ENCODE data around the gene GID4.

The GID4 gene

GRCh38 chr17:18044609-18045008 is 5.4 kb downstream of the GID4 start:
- DNase-seq: no peak

DNA sequence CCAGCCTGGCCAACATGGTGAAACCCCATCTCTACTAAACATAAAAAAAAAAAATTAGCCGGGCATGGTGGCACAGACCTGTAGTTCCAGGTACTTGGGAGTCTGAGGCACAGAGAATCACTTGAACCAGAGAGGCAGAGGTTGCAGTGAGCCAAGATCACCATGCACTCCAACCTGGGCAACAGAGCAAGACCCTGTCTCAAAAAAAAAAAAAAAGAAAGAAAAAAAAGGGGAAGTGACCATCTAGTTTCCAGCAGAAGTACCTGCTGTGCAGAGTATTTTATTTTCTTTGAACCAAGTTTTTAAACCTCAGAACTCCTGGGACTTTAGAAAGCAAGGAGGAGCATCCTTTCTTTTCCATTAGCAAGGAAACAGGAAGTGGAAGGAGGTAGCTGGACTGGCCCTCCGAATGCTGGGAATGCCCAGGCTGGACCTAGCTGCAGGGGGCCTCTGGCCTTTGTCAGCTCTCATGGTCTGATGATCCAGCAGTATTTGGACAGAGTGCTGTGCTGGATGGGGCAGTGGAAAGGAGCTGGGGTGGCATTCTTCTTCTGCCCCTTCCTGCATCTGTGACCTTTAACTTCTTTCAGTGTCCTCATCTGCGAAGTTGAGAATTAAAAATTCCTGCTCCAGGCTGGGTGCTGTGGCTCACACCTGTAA is 6.6 kb downstream of the GID4 start:
- DNase-seq: no peak

DNA sequence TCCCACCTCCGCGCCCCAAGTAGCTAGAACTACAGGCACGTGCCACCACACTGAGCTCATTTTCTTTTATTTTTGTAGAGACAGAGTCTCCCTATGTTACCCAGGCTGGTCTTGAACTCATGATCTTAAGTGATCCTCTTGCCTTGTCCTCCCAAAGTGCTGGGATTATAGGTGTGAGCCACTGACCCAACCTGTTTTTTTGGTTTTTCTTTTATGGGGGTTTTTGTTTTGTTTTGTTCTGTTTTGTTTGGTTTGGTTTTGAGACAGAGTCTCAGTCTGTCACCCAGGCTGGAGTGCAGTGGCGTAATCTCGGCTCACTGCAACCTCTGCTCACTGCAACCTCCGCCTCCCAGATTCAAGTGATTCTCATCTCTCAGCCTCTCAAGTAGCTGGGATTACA is 16.4 kb downstream of the GID4 start:
- DNase-seq: no peak

DNA sequence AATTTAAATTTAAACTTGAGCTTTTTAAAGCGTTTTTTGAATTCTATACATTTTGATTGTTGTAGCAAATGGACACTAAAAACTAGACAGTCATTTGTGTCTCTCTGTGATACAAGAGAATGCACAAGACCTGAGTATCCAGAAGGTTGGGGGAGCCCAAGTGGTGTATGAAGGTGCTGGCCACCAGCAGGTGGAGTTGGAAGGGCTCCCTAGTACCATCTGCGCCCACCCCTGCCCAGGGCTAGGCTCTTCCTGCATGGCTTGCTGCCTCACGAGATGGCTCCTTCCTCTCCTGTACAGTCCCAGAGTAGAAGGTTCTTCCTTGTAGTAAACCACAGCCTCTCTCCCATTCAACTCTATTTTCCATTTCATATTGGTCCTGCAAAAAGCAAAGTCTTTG is 17.0 kb downstream of the GID4 start:
- DNase-seq: no peak

GRCh38 chr17:18059283-18059682 is 20.1 kb downstream of the GID4 start:
- no peak for DNase-seq

DNA sequence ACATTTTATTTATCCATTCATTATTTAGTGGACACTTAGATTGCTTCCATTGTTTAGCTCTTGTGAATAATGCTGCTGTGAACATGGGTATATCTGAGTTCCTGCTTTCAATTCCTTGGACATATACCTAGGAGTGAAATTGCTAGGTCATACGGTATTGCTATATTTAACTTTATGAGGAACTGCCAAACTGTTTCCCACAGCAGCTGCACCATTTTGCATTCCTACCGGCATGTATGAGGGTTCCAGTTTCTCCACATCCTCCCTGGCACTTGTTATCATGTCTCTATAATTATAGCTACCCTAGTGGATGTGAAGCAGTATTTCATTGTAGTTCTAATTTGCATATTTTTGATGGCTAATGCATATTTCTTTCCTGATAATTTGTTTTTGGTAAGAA is 24.8 kb downstream of the GID4 start:
- no peak for DNase-seq

- no peak for DNase-seq
Measured at GRCh38 chr17:18065546-18065945, 26.3 kb downstream of the GID4 start.

- no peak for DNase-seq
Measured at GRCh38 chr17:18066866-18067265, 27.7 kb downstream of the GID4 start.

DNA sequence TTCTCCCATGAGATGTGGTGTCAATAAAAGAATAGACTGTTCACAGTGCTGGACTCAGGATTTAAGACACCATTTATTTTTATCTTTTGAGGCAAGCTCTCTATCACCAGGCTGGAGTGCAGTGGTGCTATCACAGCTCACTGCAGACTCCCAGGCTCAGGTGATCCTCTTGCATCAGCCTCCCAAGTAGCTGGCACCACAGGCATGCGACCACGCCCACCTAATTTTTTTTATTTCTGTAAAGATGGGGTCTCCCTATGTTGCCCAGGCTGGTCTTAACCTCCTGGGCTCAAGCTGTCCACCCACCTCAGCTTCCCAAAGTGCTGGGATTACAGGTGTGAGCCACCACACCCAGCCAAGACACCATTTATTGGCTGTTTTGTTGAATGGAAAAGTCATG is 29.9 kb downstream of the GID4 start:
- no peak for DNase-seq

- DNase-seq: peak; percentile 33
Measured at GRCh38 chr17:18070861-18071340, 31.7 kb downstream of the GID4 start.

GRCh38 chr17:18071751-18072150 is 32.5 kb downstream of the GID4 start:
- no peak for DNase-seq

- DNase-seq: no peak
Measured at GRCh38 chr17:18074566-18075272, 35.5 kb downstream of the GID4 start.

DNA sequence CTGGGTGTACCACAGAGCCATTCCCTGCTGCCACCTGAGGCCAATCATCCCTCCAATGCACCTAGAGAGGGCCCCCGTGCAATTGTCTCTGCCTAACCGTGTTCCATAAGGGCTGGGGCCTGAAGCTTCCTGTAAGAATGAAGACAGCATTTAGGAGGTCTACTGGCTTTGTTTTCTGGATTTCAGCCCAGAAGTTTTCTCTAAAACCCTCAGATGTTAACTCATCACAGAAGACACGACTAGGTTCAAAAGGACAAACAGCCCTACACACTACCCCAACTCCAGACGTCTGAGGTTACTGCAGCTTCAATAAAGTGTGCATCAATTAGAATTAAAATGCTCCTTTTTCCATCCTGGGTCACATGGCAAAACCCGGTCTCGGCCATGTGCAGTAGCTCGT is 37.7 kb downstream of the GID4 start:
- no peak for DNase-seq

DNA sequence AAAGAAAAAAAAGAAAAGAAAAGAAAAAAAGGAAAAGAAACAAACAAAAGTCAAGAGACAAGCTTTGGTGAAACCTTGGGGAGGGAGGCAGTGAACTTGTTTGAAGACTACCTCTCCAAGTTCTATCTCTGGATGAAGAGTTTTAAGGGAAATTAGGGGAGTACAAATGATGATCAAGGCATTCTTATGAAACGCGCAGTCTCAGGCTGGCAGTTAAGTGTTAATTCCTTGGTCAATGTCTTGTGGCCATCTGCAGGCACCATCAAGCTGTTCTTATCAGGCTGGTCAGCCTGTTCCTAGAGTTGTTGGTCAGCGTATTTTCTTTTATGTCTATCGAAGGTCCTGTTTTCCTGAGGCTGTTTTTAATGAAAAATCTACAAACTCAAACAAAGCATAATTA is 40.3 kb downstream of the GID4 start:
- DNase-seq: no peak

GRCh38 chr17:18084256-18084655 is 45.0 kb downstream of the GID4 start:
- DNase-seq: no peak

- DNase-seq: peak; percentile 92
Measured at GRCh38 chr17:18087610-18088491, 48.6 kb downstream of the GID4 start, which contains the start of gene DRG2. DRG2 (plus strand) TSS chr17:18087948; CDS start chr17:18088024, 76 bp downstream.

DNA sequence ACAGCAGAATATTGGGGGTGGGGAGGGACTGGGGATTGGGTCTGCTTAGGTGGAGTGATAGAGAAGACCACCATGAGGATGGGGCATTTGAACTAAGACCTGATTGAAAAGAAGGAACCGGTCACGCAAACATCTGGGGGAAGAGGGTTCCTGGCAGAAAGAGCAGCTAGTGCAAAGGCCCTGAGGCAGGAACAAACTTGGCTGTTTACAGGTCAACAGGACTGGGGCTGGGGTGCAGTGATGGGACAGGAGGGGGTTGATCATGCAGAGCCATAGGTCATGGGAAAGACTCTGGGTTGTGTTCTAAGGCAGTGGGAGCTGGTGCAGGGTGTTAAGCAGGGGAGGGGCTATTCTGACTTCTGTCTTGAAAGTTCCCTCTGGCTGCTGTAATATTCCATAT is 50.4 kb downstream of the GID4 start:
- DNase-seq: no peak

- DNase-seq: peak; percentile 78
Measured at GRCh38 chr17:18093616-18094408, 54.6 kb downstream of the GID4 start.

GRCh38 chr17:18094409-18094807 is 55.2 kb downstream of the GID4 start:
- no peak for DNase-seq

DNA sequence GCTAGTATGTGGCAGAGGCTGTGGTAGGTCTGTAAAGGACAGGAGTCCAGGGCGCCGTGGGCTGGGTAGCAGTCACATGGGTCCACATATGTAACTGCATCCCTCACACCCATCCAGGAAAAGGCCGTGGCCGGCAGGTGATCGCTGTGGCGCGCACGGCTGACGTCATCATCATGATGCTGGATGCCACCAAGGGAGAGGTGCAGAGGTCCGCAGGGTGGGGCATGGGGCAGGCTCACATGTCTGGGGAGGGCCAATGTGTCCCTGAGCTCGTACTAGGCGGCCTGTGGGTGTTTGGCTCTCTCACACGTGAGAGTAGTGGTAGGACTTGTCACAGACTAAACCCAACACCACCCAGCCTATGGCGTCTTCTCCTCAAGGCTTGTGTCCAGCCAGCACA is 60.3 kb downstream of the GID4 start:
- DNase-seq: no peak

DNA sequence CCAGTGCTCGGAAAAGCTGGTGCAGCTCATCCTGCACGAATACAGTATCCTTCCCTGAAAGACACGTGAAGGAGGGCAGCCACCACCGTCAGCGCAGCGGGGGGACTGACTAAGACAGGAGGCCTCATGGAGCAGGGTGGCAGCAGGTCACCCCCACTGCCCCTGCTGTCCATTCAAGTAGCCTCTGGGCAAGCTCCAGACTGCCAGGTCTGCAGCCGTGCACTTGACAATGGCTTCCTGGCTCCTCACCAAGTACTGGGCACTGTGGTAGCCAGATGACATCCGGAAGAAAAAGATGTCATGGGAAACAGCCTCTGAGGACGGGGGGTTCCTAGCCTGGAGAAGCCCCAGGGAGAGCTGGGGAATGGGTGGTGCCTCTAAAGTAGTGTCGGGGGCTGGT is 61.4 kb downstream of the GID4 start:
- no peak for DNase-seq

DNA sequence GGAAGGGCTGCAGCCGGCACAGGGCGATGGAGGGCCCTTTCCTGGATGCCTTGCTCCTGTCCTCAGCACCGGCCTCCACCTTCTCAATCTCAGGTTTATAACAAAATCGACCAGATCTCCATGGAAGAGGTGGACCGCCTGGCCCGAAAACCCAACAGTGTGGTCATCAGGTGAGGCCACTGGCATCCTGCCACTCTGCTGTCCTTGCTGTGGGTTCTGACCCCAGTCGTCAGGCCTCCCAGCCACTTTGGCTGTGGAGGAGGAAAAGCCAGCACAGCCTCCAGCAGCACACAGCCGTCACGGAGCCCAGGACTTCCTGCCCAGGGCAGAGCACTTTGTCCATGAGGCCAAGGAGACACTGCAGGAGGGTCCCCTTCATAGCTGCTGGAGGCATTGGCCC is 62.6 kb downstream of the GID4 start:
- no peak for DNase-seq

Data from fibroblast of skin of scalp (primary cell).